HCT116 (cell line): Measurements from ENCODE around the gene TBXT.

Experiments
- POLR2A ChIP-seq: IDR thresholded peaks from 2 replicates; pipeline ENCODE4 v1.7.0; 2011; ENCODE audit warnings: borderline replicate concordance; ENCODE audit not compliant: insufficient read depth, insufficient read length; ENCODE audit errors: extremely low read depth
- SP1 ChIP-seq: IDR thresholded peaks from 2 replicates; pipeline ENCODE4 v1.6.1; 2012; ENCODE audit warnings: low read depth
- TCF7L2 ChIP-seq: IDR thresholded peaks from 2 replicates; pipeline ENCODE4 v1.7.0; 2011; ENCODE audit warnings: borderline replicate concordance, inconsistent platforms; ENCODE audit not compliant: insufficient read depth, insufficient read length; ENCODE audit errors: extremely low read depth
- YY1 ChIP-seq: IDR thresholded peaks from 2 replicates; pipeline ENCODE4 v1.6.1; 2011; ENCODE audit warnings: low read length, low read depth, moderate library complexity, mild to moderate bottlenecking; ENCODE audit not compliant: insufficient replicate concordance; ENCODE audit errors: extremely low read depth
- ZNF274 ChIP-seq: fragments of 200-500 bp; sonication (Bioruptor generic); IDR thresholded peaks from 2 replicates; pipeline ENCODE4 v1.6.1; 2014; ENCODE audit warnings: mild to moderate bottlenecking, low read depth, low read length, inconsistent platforms
- TF ChIP-seq, protein P1 (sequence below): IDR thresholded peaks from 2 replicates; pipeline ENCODE4 v1.6.1; 2012; ENCODE audit warnings: low read depth

DNA sequence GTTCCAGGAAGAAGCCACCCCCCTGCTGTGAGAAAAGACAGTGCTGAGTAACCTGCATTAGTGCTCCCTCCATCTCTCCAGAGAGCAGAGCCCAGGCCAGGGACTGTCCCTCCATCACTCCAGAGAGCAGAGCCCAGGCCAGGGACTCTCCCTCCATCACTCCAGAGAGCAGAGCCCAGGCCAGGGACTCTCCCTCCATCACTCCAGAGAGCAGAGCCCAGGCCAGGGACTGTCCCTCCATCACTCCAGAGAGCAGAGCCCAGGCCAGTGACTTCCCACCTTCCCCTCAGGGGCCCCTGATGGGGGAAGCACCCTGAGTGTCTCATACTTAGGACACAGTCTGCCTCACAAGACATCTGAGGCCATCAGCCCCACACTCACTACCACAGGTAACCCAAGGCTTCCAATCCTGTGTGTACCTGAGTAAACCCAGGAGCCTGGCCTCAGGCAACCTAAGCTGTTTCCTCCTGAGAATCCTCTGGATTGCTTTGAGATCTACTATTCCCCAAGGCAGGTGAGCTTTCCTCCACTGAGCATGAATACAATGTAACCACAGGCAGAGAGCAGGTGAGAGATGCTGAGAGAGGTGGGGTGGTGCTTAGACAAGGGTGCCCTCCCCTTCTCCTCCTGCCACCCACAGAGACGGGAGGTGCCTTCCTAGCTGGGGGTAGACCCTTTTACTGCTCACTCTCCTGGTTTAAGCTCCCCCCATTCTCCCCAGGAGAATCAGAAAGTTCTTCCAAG, 4.9 kb downstream of the TBXT start:
- no peak for TF ChIP-seq POLR2A
- TF ChIP-seq SP1, result no peak
- TF ChIP-seq, protein P1, sequence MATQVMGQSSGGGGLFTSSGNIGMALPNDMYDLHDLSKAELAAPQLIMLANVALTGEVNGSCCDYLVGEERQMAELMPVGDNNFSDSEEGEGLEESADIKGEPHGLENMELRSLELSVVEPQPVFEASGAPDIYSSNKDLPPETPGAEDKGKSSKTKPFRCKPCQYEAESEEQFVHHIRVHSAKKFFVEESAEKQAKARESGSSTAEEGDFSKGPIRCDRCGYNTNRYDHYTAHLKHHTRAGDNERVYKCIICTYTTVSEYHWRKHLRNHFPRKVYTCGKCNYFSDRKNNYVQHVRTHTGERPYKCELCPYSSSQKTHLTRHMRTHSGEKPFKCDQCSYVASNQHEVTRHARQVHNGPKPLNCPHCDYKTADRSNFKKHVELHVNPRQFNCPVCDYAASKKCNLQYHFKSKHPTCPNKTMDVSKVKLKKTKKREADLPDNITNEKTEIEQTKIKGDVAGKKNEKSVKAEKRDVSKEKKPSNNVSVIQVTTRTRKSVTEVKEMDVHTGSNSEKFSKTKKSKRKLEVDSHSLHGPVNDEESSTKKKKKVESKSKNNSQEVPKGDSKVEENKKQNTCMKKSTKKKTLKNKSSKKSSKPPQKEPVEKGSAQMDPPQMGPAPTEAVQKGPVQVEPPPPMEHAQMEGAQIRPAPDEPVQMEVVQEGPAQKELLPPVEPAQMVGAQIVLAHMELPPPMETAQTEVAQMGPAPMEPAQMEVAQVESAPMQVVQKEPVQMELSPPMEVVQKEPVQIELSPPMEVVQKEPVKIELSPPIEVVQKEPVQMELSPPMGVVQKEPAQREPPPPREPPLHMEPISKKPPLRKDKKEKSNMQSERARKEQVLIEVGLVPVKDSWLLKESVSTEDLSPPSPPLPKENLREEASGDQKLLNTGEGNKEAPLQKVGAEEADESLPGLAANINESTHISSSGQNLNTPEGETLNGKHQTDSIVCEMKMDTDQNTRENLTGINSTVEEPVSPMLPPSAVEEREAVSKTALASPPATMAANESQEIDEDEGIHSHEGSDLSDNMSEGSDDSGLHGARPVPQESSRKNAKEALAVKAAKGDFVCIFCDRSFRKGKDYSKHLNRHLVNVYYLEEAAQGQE, result no peak
- no peak for TF ChIP-seq YY1
- TF ChIP-seq ZNF274, result no peak
- TF ChIP-seq TCF7L2, result no peak
